Measurements from ENCODE around the gene ADNP.

GRCh38 chr20:50887576-50887975 is 43.7 kb downstream of the ADNP start:
- TF ChIP-seq POLR2AphosphoS5 (IDR thresholded peaks at IDR 0.05; ENCODE audit: low read depth, low read length) (no peak), MXI1 (IDR thresholded peaks at IDR 0.05; ENCODE audit: low read depth, low read length) (no peak)

Data from SK-N-SH (cell line).